ENCODE data around the gene CASZ1. TPM values are rescaled to one million over a fixed set of nuclear protein-coding genes. Genes with fewer than 3 reads are reported as not detected.

The CASZ1 gene
- total RNA-seq, 1 donor from 2014 or later: 3.4 TPM

- Histone ChIP-seq H3F3A (ENCODE audit: low read depth) (no peaks in the 10 kb centered on the region), H3K27me3 (no peaks in the 10 kb centered on the region), H4K20me1 (ENCODE audit: low read depth) (peaks cover 13% of the 10 kb centered on the region), H3K4me2 (peak overlapping the region; percentile 42), H3K27ac (no peak overlapping the region), H3K4me3 (no peak overlapping the region), H3K36me3 (no peaks in the 10 kb centered on the region), H3K4me1 (peaks cover 41% of the 10 kb centered on the region), H3K9me3 (ENCODE audit: low read depth) (no peaks in the 10 kb centered on the region), H3K79me2 (ENCODE audit: low read depth) (no peaks in the 10 kb centered on the region), H2AFZ (replicated peaks) (no peak overlapping the region), H3K9ac (no peak overlapping the region)
- peaks cover 46% of the 10 kb centered on the region for H3K4me1 Mint-ChIP-seq
- peak overlapping the region; percentile 61 for H3K27ac Mint-ChIP-seq
- peak; percentile 41 for DNase-seq (ENCODE audit: low spot score)
- H3K4me3 Mint-ChIP-seq: peak overlapping the region; percentile 18
- peaks cover 8% of the 10 kb centered on the region for H3K36me3 Mint-ChIP-seq
- TF ChIP-seq EZH2 (IDR thresholded peaks at IDR 0.05) (no peak), EZH2phosphoT487 (IDR thresholded peaks at IDR 0.05) (no peak)
- TF ChIP-seq, protein P1, sequence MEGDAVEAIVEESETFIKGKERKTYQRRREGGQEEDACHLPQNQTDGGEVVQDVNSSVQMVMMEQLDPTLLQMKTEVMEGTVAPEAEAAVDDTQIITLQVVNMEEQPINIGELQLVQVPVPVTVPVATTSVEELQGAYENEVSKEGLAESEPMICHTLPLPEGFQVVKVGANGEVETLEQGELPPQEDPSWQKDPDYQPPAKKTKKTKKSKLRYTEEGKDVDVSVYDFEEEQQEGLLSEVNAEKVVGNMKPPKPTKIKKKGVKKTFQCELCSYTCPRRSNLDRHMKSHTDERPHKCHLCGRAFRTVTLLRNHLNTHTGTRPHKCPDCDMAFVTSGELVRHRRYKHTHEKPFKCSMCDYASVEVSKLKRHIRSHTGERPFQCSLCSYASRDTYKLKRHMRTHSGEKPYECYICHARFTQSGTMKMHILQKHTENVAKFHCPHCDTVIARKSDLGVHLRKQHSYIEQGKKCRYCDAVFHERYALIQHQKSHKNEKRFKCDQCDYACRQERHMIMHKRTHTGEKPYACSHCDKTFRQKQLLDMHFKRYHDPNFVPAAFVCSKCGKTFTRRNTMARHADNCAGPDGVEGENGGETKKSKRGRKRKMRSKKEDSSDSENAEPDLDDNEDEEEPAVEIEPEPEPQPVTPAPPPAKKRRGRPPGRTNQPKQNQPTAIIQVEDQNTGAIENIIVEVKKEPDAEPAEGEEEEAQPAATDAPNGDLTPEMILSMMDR (IDR thresholded peaks at IDR 0.05): no peak
- no peaks in the 10 kb centered on the region for H3K9me3 Mint-ChIP-seq
- H3K27me3 Mint-ChIP-seq (ENCODE audit: insufficient read depth, low read depth): peaks cover 2% of the 10 kb centered on the region
Measured at GRCh38 chr1:10756842-10757241, 39.6 kb downstream of the CASZ1 start.

DNA sequence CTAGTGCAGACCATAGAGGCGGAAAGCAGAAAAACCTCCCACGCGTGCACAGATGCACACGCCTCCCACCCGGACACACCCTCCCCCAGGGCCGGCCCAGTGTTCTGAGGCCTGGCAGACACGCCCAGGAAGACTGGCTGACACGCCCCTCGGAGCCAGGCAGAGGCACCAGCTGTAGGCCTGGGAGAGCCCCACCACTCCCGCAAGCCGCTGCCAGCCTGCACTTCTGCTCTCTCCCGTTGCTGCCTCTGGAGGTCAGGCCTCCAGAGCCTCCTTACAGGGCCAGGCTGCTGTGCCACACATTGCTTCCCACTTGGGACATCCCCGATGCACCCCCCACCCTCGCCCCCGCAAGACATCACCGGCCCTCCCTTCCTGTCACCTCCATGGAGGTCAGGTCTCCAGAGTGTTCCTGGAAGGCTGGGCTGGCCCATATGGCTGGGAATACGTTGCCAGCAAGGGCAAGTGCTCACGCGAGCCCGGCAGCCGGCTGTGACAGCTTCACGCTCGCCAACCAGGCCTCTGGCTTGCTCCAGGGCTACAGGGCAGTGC, 40.4 kb downstream of the CASZ1 start:
- H3F3A ChIP-seq (ENCODE audit: low read depth): no peaks in the 10 kb centered on the region
- no peaks in the 10 kb centered on the region for H3K27me3 ChIP-seq
- no peak overlapping the region for H3K27ac ChIP-seq
- Mint-ChIP-seq H3K36me3 (peaks cover 8% of the 10 kb centered on the region), H3K27ac (no peak overlapping the region), H3K4me3 (no peak overlapping the region), H3K9me3 (no peaks in the 10 kb centered on the region), H3K27me3 (ENCODE audit: insufficient read depth, low read depth) (peaks cover 2% of the 10 kb centered on the region), H3K4me1 (peaks cover 38% of the 10 kb centered on the region)
- no peak overlapping the region for H2AFZ ChIP-seq (replicated peaks)
- no peak overlapping the region for H3K4me3 ChIP-seq
- H3K9ac ChIP-seq: no peak overlapping the region
- no peaks in the 10 kb centered on the region for H3K79me2 ChIP-seq (ENCODE audit: low read depth)
- no peak for DNase-seq (ENCODE audit: low spot score)
- H3K4me2 ChIP-seq: no peak overlapping the region
- peaks cover 10% of the 10 kb centered on the region for H4K20me1 ChIP-seq (ENCODE audit: low read depth)
- TF ChIP-seq, protein P1 (IDR thresholded peaks at IDR 0.05): no peak
- no peak for TF ChIP-seq EZH2 (IDR thresholded peaks at IDR 0.05)
- TF ChIP-seq EZH2phosphoT487 (IDR thresholded peaks at IDR 0.05): no peak
- no peaks in the 10 kb centered on the region for H3K9me3 ChIP-seq (ENCODE audit: low read depth)
- peaks cover 37% of the 10 kb centered on the region for H3K4me1 ChIP-seq
- H3K36me3 ChIP-seq: no peaks in the 10 kb centered on the region

DNA sequence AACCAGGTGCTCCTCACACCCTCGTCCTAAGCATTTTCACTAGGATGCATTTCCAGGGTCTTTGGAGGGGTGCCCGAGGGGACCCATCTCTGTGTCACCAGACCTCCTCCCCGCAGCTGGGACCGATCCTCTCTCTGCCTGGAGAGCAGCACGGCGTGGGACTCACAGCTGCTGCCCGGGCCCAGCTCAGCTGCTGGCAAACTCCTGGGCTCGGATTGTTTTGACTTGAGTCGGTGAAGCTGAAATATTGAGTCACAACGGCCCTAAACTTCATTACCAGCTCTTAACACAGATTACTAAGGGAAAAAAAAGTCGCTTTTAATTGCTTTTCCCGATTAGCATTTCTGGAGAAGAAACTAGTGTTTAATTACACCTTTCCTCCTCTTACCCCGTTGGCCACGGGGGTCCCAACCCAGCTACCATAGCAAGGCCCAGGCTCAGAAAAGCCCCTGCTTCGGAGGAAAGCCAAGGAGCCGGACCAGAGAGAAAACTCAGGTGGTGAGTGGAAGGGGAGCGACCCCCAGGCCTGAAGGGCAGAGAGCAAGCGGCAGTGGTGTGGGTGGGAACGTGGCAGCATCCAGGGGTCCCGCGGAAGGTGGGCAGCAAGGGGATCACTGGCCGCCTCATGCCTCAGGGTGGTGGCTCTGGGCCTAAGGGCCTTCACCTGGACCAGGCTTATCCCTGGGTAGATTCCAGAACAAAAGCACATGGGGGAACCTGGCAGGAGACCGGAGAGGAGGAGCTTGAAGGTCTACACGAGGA, 41.7 kb downstream of the CASZ1 start:
- Histone ChIP-seq H3K27me3 (no peaks in the 10 kb centered on the region), H2AFZ (replicated peaks) (no peak overlapping the region), H3K4me1 (peaks cover 37% of the 10 kb centered on the region), H3F3A (ENCODE audit: low read depth) (no peaks in the 10 kb centered on the region), H3K4me2 (no peak overlapping the region), H3K27ac (no peak overlapping the region), H3K79me2 (ENCODE audit: low read depth) (no peaks in the 10 kb centered on the region), H4K20me1 (ENCODE audit: low read depth) (peaks cover 10% of the 10 kb centered on the region), H3K9me3 (ENCODE audit: low read depth) (no peaks in the 10 kb centered on the region), H3K36me3 (no peaks in the 10 kb centered on the region), H3K4me3 (no peak overlapping the region), H3K9ac (no peak overlapping the region)
- peaks cover 5% of the 10 kb centered on the region for H3K27me3 Mint-ChIP-seq (ENCODE audit: insufficient read depth, low read depth)
- H3K9me3 Mint-ChIP-seq: no peaks in the 10 kb centered on the region
- no peak for DNase-seq (ENCODE audit: low spot score)
- no peak overlapping the region for H3K4me3 Mint-ChIP-seq
- TF ChIP-seq EZH2phosphoT487 (IDR thresholded peaks at IDR 0.05): no peak
- no peak for TF ChIP-seq EZH2 (IDR thresholded peaks at IDR 0.05)
- H3K36me3 Mint-ChIP-seq: peaks cover 3% of the 10 kb centered on the region
- peaks cover 34% of the 10 kb centered on the region for H3K4me1 Mint-ChIP-seq
- no peak overlapping the region for H3K27ac Mint-ChIP-seq

- H3K27ac ChIP-seq: no peak overlapping the region
- no peak overlapping the region for H3K27ac Mint-ChIP-seq
Measured at GRCh38 chr1:10753299-10753698, 43.1 kb downstream of the CASZ1 start.

More at GRCh38 chr1:10753299-10753698, 43.1 kb downstream of the CASZ1 start:
- TF ChIP-seq, protein P1 (IDR thresholded peaks at IDR 0.05): peak; percentile 39
- TF ChIP-seq EZH2 (IDR thresholded peaks at IDR 0.05) (no peak), EZH2phosphoT487 (IDR thresholded peaks at IDR 0.05) (no peak)
- Histone ChIP-seq H3K4me1 (peaks cover 37% of the 10 kb centered on the region), H3K36me3 (no peaks in the 10 kb centered on the region), H3K79me2 (ENCODE audit: low read depth) (no peaks in the 10 kb centered on the region), H4K20me1 (ENCODE audit: low read depth) (peaks cover 10% of the 10 kb centered on the region), H3K27me3 (no peaks in the 10 kb centered on the region), H3F3A (ENCODE audit: low read depth) (no peaks in the 10 kb centered on the region), H2AFZ (replicated peaks) (no peak overlapping the region), H3K4me2 (no peak overlapping the region), H3K9ac (no peak overlapping the region), H3K4me3 (no peak overlapping the region), H3K9me3 (ENCODE audit: low read depth) (no peaks in the 10 kb centered on the region)
- Mint-ChIP-seq H3K4me3 (peak overlapping the region; percentile 43), H3K4me1 (peaks cover 37% of the 10 kb centered on the region), H3K27me3 (ENCODE audit: insufficient read depth, low read depth) (peaks cover 5% of the 10 kb centered on the region), H3K9me3 (no peaks in the 10 kb centered on the region), H3K36me3 (no peaks in the 10 kb centered on the region)
- DNase-seq (ENCODE audit: low spot score): peak; percentile 51

Data from neural progenitor cell (in vitro differentiated cells).